B cell (primary cell): ENCODE measurements around the gene ADD3. TPM values are rescaled to one million over a fixed set of nuclear protein-coding genes. Genes with fewer than 3 reads are reported as not detected.

Experiments used
- ATAC-seq: fragments of 200-7000 bp; cut with Tn5 transposase; one replicate; pipeline ENCODE4 v1.10.0; 2021; ENCODE audit warnings: low read depth, mild to moderate bottlenecking, moderate number of reproducible peaks, moderate library complexity
- CTCF ChIA-PET: fragments of 350-600 bp; sonication (Branson Sonifier 250); formaldehyde crosslinking; loops from one replicate; lab custom pipeline; 2021; ENCODE audit warnings: antibody characterized with exemption, inconsistent platforms; lab: Charles Lee
- POLR2A ChIA-PET: fragments of 350-600 bp; sonication (Branson Sonifier 250); formaldehyde crosslinking; loops from one replicate; lab custom pipeline; 2021; ENCODE audit warnings: antibody characterized with exemption; lab: Charles Lee
- DNase-seq: peaks from one replicate; pipeline ENCODE4 v3.0.0; 2013
- H2AFZ ChIP-seq: 2 replicates; pipeline ENCODE4 v1.6.1; 2012; ENCODE audit warnings: mild to moderate bottlenecking, low read depth, low read length; ENCODE audit not compliant: insufficient read depth, poor library complexity, severe bottlenecking
- H3K27ac ChIP-seq, 2 donors: 1 replicate in 1 of 2; 2 replicates in 1 of 2; pipeline ENCODE4 v1.5.1; 2012 to 2013; ENCODE audit warnings: low read length in 2 of 2, mild to moderate bottlenecking in 2 of 2, moderate library complexity in 1 of 2
- H3K27me3 ChIP-seq, 4 experiments: fragments of 200-600 bp in 1 of 4; sonication (generic) in 1 of 4; replicated peaks in 1 of 4; 1 replicate in 2 of 4; 2 replicates in 2 of 4; pipeline versions ENCODE4 v1.6.1 to v1.7.0; 2013 to 2016; ENCODE audit warnings: low read length in 3 of 4, mild to moderate bottlenecking in 2 of 4, mixed read lengths in 1 of 4, moderate library complexity in 1 of 4; ENCODE audit not compliant: insufficient read depth in 4 of 4, control insufficient read depth in 3 of 4; ENCODE audit errors: control extremely low read depth in 1 of 4
- H3K36me3 ChIP-seq, 2 experiments: replicated peaks in 1 of 2; 1 replicate in 1 of 2; 2 replicates in 1 of 2; pipeline versions ENCODE4 v1.6.1 to v1.7.1; 2013; ENCODE audit warnings: low read length in 1 of 2; ENCODE audit not compliant: insufficient read depth in 2 of 2, control insufficient read depth in 1 of 2; ENCODE audit errors: control extremely low read depth in 1 of 2, extremely low read depth in 1 of 2
- H3K4me1 ChIP-seq, 2 donors: fragments of 200-600 bp in 1 of 2; sonication (generic) in 1 of 2; 1 replicate in 1 of 2; 2 replicates in 1 of 2; pipeline versions ENCODE4 v1.5.1 to v1.6.1; 2013 to 2017; ENCODE audit warnings: low read length in 2 of 2; ENCODE audit not compliant: control insufficient read depth in 2 of 2, insufficient read depth in 2 of 2
- H3K4me2 ChIP-seq: replicated peaks from 2 replicates; pipeline ENCODE3; 2012; ENCODE audit warnings: mild to moderate bottlenecking, low read depth, low read length; ENCODE audit not compliant: poor library complexity, severe bottlenecking
- H3K4me3 ChIP-seq, 5 experiments: fragments of 200-600 bp in 1 of 5; sonication (generic) in 1 of 5; 1 replicate in 3 of 5; 2 replicates in 2 of 5; pipeline versions ENCODE4 v1.5.1 to v1.7.0; 2011 to 2016; ENCODE audit warnings: low read length in 4 of 5, mild to moderate bottlenecking in 4 of 5, low read depth in 2 of 5, control low read depth in 1 of 5, moderate library complexity in 1 of 5; ENCODE audit not compliant: insufficient read depth in 1 of 5; ENCODE audit errors: control extremely low read depth in 1 of 5, extremely low read depth in 1 of 5
- H3K79me2 ChIP-seq: fragments of 200-600 bp; sonication (generic); one replicate; pipeline ENCODE4 v1.6.0; 2016; ENCODE audit warnings: low read length; ENCODE audit not compliant: control insufficient read depth, insufficient read depth
- H3K9ac ChIP-seq: fragments of 200-600 bp; sonication (generic); 2 replicates; pipeline ENCODE4 v1.6.1; 2017; ENCODE audit warnings: mild to moderate bottlenecking, low read length, moderate library complexity
- H3K9me3 ChIP-seq, 3 donors: one replicate each; pipeline versions ENCODE4 v1.6.1 to v1.7.1; 2013; ENCODE audit warnings: low read length in 2 of 3; ENCODE audit not compliant: control insufficient read depth in 2 of 3, insufficient read depth in 1 of 3; ENCODE audit errors: control extremely low read depth in 1 of 3
- H4K20me1 ChIP-seq: 2 replicates; pipeline ENCODE4 v1.6.0; 2012; ENCODE audit warnings: mild to moderate bottlenecking, low read length; ENCODE audit not compliant: insufficient read depth, control insufficient read depth, poor library complexity, severe bottlenecking
- H3K27ac Mint-ChIP-seq: one replicate; pipeline ENCODE4 v1.8.0; 2021; ENCODE audit warnings: mixed read lengths
- H3K27me3 Mint-ChIP-seq: one replicate; pipeline ENCODE4 v1.8.0; 2021; ENCODE audit warnings: mixed read lengths
- H3K4me1 Mint-ChIP-seq: one replicate; pipeline ENCODE4 v1.8.0; 2021; ENCODE audit warnings: mixed read lengths
- H3K4me3 Mint-ChIP-seq: one replicate; pipeline ENCODE4 v1.8.0; 2021; ENCODE audit warnings: mixed read lengths
- H3K9me3 Mint-ChIP-seq: one replicate; pipeline ENCODE4 v1.8.0; 2022; ENCODE audit warnings: mixed read lengths; ENCODE audit not compliant: insufficient read depth
- EZH2 ChIP-seq: IDR thresholded peaks from 2 replicates; pipeline ENCODE4 v1.6.1; 2012; ENCODE audit warnings: borderline replicate concordance, low read depth, mild to moderate bottlenecking, moderate library complexity, low read length; ENCODE audit not compliant: insufficient read depth, poor library complexity, severe bottlenecking
- WGBS: methylation state at CpG from one replicate; pipeline ENCODE4 v1.1.5; 2013; ENCODE audit warnings: missing lambda C conversion rate; ENCODE audit not compliant: insufficient coverage; 5-methylcytosine and 5-hydroxymethylcytosine counted together
- intact Hi-C: fragments of 100-400 bp; cut with micrococcal nuclease; formaldehyde crosslinking; loops from one replicate; pipeline ENCODE4 v1.10.0; 2022
- polyA plus RNA-seq: library from polyadenylated mRNA; depleted of rRNA; stranded (reverse); fragments of >200 nt; gene quantifications from 2 replicates; pipeline ENCODE4 v1.2.3, GENCODE V29; 2012
- total RNA-seq, 2 donors: library from RNA; stranded (reverse); fragments of 120-200 nt in 1 of 2; gene quantifications; 1 replicate in 1 of 2; 2 replicates in 1 of 2; pipeline versions ENCODE4 v1.2.3 to v1.2.4, GENCODE V29; 2013 to 2022
- TF ChIP-seq, protein P1 (sequence below): fragments of 200-600 bp; IDR thresholded peaks from one replicate; pipeline ENCODE4 v1.8.0; 2022; ENCODE audit warnings: antibody characterized with exemption, mild to moderate bottlenecking

The ADD3 gene
- total and polyA plus RNA-seq, 2 donors (not counting 1 experiment from before 2014, with no cell fraction given) = 156 to 185 TPM

DNA sequence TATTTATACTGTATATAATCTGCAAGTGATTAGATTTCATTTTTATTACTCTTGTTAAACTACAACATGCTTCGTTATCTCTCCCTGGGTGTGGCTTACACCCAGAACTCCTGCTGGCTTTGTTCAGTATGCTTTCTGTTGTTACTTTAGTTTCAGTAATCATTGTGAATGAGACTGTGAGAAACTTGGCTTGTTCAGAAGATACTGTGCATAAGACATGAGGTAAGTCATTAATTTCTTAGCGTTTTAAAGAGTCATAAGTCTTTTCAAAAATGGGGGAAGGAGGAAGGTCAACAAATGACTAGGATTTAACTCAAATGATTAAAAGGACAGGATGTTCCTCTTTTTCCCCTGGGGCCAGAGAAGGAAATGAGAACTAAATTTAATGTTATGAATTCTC, 11.6 kb upstream of the ADD3 start:
- POLR2A ChIA-PET = no interaction called here
- Histone ChIP-seq H3K9me3 (no peaks in the 10 kb centered on the region), H3K79me2 (no peaks in the 10 kb centered on the region), H3K4me3 (peak overlapping the region in 2 of 5 experiments; percentile 6 to 42), H3K36me3 (no peaks in the 10 kb centered on the region), H3K4me1 (peaks cover 36 to 39% of the 10 kb centered on the region in 2 donors), H2AFZ (peak overlapping the region; percentile 48), H3K27ac (peak overlapping the region in 1 of 2 donors; percentile 62), H3K9ac (peak overlapping the region; percentile 47), H4K20me1 (no peaks in the 10 kb centered on the region), H3K27me3 (no peaks in the 10 kb centered on the region), H3K4me2 (peak overlapping the region; percentile 67)
- Mint-ChIP-seq H3K4me1 (peaks cover 48% of the 10 kb centered on the region), H3K27ac (peak overlapping the region; percentile 72), H3K4me3 (peak overlapping the region; percentile 63), H3K9me3 (no peaks in the 10 kb centered on the region), H3K27me3 (no peaks in the 10 kb centered on the region)
- 0% methylated on average over 1 of the region's 2 CpGs for WGBS
- CTCF ChIA-PET = interaction anchor here (1.2 kb wide), 1 partner anchor 9 kb away, joined by 4 read pairs; no protein-coding TSS in a partner anchor
- DNase-seq = peak; percentile 26
- no peak for ATAC-seq
- TF ChIP-seq EZH2 = no peak
- intact Hi-C loops = loop anchor here (1.0 kb wide), 1 partner anchor 11 kb away; the partner anchor contains the start of gene ADD3

DNA sequence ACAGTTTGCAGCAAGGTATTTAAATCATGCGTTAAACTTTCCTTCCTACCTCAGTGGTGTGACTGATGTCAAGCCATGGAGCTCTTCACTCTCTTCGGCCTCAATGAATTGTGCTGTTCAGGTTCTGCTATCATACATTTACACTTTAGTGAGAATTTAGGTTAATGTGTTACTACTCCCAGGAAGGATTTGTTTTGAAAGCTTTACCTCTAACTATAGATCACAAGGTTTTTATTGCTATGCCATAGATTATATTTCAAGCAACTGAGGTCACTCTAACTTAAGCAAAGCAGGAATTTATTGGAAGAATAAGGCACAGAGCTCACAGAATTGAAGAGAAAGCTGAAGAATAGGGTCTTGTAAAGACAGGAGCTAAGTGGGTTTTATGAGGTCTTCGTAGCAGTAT, 11.0 kb upstream of the ADD3 start:
- H3K27ac Mint-ChIP-seq = peak overlapping the region; percentile 72
- ATAC-seq = no peak

More for the DNA sequence above, 11.0 kb upstream of the ADD3 start:
- Histone ChIP-seq H4K20me1 (no peaks in the 10 kb centered on the region), H3K79me2 (no peaks in the 10 kb centered on the region), H3K27ac (peak overlapping the region; percentile 7 to 62), H3K36me3 (no peaks in the 10 kb centered on the region), H2AFZ (peak overlapping the region; percentile 48), H3K4me2 (peak overlapping the region; percentile 67), H3K9ac (peak overlapping the region; percentile 47), H3K4me3 (peak overlapping the region in 2 of 5 experiments; percentile 6 to 42), H3K27me3 (no peaks in the 10 kb centered on the region), H3K9me3 (no peaks in the 10 kb centered on the region), H3K4me1 (peaks cover 36 to 39% of the 10 kb centered on the region in 2 donors)
- peak overlapping the region; percentile 63 for H3K4me3 Mint-ChIP-seq
- peaks cover 48% of the 10 kb centered on the region for H3K4me1 Mint-ChIP-seq
- no peak for DNase-seq
- H3K9me3 Mint-ChIP-seq = no peaks in the 10 kb centered on the region
- WGBS = no CpG with 5 or more reads among the region's 3 CpGs
- POLR2A ChIA-PET = interaction anchor here (1.2 kb wide), 1 partner anchor 11 kb away, joined by 4 read pairs; the partner anchor contains the start of gene ADD3
- CTCF ChIA-PET = interaction anchor here (0.7 to 1.4 kb wide), 3 partner anchors 9 to 64 kb away, joined by 3 to 4 read pairs (median 3); partner anchors contain the start of gene ADD3
- intact Hi-C loops = loop anchor here (1.0 kb wide), 1 partner anchor 11 kb away; the partner anchor contains the start of gene ADD3
- H3K27me3 Mint-ChIP-seq = no peaks in the 10 kb centered on the region
- TF ChIP-seq, protein P1, sequence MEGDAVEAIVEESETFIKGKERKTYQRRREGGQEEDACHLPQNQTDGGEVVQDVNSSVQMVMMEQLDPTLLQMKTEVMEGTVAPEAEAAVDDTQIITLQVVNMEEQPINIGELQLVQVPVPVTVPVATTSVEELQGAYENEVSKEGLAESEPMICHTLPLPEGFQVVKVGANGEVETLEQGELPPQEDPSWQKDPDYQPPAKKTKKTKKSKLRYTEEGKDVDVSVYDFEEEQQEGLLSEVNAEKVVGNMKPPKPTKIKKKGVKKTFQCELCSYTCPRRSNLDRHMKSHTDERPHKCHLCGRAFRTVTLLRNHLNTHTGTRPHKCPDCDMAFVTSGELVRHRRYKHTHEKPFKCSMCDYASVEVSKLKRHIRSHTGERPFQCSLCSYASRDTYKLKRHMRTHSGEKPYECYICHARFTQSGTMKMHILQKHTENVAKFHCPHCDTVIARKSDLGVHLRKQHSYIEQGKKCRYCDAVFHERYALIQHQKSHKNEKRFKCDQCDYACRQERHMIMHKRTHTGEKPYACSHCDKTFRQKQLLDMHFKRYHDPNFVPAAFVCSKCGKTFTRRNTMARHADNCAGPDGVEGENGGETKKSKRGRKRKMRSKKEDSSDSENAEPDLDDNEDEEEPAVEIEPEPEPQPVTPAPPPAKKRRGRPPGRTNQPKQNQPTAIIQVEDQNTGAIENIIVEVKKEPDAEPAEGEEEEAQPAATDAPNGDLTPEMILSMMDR = no peak
- TF ChIP-seq EZH2 = no peak
